SU-DHL-6 (cell line): ENCODE data around the gene OSTN.

ENCODE experiments used
- EZH2phosphoT487 ChIP-seq: fragments of 200-600 bp; sonication (generic), shearing (Covaris generic); conservative IDR thresholded peaks from 2 replicates; pipeline ENCODE4 v1.6.1; 2018; ENCODE audit warnings: mild to moderate bottlenecking, antibody characterized with exemption, low read length, moderate library complexity, mixed read lengths
- TF ChIP-seq, protein P1 (sequence below): fragments of 200-600 bp; sonication (generic); IDR thresholded peaks from one replicate; pipeline ENCODE4 v1.5.1; 2017; ENCODE audit warnings: antibody characterized with exemption, mild to moderate bottlenecking, low read length, moderate library complexity; ENCODE audit not compliant: insufficient read depth, poor library complexity, severe bottlenecking

DNA sequence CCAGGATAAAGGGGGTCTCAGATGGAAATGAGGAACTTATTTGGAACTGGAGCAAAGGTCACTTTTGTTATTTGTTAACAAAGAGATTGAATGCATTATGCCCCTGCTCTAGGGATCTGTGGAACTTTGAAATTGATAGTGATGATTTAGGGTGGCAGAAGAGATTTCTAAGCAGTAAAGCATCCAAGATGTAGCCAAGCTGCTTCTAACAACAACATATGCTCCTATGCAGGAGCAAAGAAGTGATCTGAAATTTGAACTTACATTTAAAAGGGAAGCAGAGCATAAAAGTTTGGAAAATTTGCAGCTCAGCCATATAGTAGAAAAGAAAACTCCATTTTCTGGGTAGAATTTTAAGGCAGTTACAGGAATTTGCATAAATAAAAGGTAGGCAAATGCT lies 99.8 kb downstream of the OSTN start:
- TF ChIP-seq, protein P1, sequence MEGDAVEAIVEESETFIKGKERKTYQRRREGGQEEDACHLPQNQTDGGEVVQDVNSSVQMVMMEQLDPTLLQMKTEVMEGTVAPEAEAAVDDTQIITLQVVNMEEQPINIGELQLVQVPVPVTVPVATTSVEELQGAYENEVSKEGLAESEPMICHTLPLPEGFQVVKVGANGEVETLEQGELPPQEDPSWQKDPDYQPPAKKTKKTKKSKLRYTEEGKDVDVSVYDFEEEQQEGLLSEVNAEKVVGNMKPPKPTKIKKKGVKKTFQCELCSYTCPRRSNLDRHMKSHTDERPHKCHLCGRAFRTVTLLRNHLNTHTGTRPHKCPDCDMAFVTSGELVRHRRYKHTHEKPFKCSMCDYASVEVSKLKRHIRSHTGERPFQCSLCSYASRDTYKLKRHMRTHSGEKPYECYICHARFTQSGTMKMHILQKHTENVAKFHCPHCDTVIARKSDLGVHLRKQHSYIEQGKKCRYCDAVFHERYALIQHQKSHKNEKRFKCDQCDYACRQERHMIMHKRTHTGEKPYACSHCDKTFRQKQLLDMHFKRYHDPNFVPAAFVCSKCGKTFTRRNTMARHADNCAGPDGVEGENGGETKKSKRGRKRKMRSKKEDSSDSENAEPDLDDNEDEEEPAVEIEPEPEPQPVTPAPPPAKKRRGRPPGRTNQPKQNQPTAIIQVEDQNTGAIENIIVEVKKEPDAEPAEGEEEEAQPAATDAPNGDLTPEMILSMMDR, result no peak
- no peak for TF ChIP-seq EZH2phosphoT487
